GM21786 (cell line): Measurements from ENCODE around the gene HOXD3.

ENCODE experiments used
- ATAC-seq: cut with Tn5 transposase; IDR thresholded peaks from one replicate; pipeline ENCODE4 v1.9.1; 2021; ENCODE audit not compliant: unreplicated experiment

HOXD3 gene

DNA sequence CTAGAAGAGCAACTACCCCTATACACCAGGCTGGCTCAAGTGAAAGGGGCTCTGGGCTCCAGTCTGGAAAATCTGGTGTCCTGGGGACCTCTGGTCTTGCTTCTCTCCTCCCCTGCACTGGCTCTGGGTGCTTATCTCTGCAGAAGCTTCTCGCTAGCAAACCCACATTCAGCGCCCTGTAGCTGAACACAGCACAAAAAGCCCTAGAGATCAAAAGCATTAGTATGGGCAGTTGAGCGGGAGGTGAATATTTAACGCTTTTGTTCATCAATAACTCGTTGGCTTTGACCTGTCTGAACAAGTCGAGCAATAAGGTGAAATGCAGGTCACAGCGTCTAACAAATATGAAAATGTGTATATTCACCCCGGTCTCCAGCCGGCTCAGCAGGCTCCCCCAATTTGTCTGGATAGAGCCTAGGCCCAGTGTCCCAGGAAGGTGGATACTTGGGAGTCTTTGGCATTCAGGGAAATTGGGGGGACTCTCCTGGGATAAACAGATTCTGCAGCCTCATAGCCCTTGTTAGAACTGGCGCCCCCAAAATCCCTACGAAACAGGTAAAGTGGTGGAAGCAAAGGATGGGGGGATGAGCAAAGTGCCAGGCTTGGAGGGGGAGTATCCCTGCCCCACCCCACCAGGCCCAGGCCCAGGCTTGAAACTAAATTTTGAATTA is 8.2 kb upstream of the HOXD3 start:
- ATAC-seq: no peak

DNA sequence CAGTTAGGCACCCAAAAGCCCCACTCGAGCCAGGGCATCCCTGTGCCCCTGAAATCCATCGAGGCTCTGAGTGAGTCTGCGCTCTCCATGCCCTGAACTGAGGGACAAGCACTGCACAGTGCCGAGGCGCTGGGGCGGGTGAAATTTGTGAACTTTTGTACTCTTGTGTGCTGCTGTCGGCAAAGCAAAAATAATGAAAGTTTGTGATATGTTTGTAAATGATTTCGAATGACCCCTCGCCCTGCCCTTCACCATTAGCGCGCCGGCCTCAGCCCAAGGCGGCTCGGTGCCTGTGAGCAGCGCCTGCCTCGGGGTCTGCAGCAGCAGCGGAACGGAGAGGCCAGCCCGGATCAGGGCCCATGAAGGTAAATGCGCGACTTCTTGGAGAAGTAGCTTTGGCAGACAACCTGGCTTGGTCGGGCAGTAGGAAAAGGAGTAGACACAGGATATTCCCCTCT is 7.6 kb upstream of the HOXD3 start:
- ATAC-seq: no peak

DNA sequence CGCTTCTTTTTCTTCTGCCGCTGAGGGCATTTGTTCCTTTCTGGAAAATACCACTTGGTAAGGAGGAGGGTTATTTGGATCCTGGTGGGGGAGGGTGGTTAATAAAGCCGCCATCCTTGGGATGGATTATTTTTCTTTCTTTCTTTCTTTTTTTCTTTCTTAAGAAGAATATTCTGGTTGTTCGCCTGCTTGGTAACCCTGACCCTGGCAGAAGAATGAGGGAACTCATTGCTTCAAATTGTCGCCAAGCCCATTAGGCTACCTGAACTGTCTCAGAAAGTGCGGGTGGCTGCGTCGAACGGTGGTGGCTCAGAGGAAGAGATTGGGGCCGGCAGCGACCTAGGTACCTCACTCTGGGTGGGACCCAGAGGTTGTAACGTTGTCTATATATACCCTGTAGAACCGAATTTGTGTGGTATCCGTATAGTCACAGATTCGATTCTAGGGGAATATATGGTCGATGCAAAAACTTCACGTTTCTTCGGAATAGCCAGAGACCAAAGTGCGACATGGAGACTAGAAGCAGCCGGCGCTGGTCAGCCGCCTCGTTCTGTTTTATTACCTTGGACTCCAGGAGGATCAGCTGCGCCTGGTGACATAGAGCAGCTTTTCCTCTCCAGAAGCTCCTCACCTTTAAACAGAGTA is 7.0 kb upstream of the HOXD3 start:
- ATAC-seq: no peak

DNA sequence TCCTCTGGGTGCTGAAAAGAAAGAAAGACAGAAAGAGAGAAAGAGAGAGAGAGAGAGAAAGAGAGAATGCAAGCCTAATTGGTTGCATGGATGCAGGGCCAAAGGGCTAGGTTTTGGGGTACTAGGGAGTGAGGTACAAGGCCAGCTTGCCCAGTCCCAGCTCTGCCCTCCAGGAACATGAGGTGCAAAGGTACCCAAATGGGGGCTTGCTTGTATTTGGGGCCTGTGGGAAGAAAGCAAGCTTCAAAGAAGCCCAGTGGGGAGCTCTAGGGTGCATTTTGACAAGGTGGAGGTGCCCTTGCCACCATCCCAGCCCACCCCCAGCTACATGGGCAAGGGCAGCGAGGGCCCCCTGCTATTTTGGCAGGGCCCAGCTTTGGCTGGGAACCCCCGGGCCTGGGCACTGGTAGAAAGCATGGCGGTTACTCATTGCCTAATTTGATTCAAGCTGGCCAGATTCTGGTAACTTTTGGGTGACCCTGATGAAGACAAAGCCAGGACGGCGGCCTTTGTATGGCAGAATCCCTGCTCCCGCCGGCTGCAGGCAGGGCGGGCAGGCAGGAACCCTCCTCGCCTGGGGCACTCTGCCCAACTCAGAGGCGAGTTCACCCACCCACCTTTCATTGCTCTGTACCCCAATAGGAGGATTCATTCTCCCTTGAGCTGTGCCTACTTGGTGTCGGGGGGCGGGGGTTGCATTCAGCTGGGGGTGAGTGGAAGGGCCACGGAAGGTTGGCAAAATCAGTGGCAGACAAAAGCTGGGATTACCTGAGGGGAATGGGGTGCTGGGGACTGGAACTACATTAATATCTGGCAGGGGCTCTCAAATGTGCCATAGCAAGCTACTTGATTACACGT is 6.3 kb upstream of the HOXD3 start:
- ATAC-seq: no peak

DNA sequence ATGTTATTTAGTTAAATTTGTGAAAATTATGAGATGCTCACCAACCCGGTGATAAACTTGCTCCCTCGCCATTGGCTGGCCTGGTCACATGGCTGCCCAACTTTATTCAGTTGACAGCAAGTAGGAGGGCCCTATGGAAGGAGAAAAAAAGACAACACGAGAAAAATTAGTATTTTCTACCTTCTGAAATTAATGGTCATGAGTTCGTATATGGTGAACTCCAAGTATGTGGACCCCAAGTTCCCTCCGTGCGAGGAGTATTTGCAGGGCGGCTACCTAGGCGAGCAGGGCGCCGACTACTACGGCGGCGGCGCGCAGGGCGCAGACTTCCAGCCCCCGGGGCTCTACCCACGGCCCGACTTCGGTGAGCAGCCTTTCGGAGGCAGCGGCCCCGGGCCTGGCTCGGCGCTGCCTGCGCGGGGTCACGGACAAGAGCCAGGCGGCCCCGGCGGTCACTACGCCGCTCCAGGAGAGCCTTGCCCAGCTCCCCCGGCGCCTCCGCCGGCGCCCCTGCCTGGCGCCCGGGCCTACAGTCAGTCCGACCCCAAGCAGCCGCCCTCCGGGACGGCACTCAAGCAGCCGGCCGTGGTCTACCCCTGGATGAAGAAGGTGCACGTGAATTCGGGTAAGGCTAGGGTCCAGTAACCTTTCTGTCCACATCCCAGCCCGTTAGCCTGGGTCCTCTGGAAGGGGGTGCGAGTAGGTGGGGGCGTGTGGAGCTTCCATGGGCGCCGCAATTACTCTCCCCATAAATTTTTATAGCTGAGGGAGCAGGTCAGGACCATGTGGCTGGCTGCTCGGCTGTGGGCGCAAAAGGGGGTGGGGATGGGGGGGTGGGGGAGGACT is 5.4 kb upstream of the HOXD3 start, which contains the start of gene HOXD4:
Gene HOXD4 (plus strand): TSS at position 109 of the 846 bp plus-strand sequence. CDS start 84 bp downstream, at position 193.
- ATAC-seq: no peak

DNA sequence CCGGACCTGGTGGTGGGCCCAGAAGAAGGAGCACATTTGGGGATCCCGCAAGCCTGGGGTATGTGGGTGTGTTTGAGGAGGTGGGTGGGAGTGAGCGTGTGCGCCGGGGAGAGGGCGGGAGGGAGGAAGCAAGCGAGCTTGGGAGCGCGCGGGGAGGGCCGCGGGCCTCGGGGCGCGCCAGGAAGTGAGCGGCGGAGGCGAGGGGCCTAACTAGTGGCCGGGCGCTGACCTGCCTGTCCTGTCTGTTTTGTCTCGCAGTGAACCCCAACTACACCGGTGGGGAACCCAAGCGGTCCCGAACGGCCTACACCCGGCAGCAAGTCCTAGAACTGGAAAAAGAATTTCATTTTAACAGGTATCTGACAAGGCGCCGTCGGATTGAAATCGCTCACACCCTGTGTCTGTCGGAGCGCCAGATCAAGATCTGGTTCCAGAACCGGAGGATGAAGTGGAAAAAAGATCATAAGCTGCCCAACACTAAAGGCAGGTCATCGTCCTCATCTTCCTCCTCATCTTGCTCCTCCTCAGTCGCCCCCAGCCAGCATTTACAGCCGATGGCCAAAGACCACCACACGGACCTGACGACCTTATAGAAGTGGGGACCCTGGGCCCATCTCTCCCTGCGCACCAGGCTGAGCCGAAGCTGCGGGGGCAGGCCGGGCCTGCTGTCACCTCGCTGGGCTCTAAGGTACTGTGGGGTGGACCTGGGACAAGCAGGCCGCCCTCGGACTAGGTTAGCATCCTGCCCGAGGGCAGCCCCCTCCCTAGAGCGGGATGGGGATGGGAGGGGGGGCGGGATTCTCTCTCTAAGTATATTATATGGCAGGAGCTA is 4.5 kb upstream of the HOXD3 start:
- no peak for ATAC-seq

DNA sequence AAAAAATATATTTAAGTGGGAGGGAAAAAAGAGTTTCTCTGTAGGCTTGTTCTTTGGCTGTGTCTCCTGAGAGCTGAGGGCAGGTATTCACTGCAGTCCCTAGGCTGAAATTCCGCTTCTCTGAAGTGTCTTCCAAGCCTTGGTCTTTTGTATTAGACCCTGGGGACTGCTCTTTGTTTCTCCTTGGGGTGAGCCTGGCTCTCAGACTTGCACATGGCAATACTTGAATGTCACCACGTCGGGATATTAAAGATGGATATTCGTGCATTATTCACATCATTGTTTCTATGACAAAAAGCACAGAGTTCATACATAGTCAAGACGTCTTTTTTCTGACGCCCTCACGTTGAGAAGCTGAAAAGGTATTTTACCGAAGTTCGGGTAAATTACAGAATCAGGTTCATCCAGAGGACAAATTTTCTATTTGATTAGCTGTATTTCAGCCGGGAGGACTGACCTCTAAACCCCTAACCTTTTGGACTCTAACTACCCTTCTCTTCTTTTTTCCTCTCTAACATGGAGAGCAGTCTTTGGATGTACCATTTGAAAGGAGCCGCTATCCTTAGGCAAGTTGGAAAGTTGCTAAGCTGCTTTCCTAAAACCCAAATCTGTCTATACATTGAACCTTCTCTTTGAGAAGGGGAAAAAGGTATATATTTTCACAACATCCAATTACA is 2.4 kb upstream of the HOXD3 start:
- no peak for ATAC-seq

DNA sequence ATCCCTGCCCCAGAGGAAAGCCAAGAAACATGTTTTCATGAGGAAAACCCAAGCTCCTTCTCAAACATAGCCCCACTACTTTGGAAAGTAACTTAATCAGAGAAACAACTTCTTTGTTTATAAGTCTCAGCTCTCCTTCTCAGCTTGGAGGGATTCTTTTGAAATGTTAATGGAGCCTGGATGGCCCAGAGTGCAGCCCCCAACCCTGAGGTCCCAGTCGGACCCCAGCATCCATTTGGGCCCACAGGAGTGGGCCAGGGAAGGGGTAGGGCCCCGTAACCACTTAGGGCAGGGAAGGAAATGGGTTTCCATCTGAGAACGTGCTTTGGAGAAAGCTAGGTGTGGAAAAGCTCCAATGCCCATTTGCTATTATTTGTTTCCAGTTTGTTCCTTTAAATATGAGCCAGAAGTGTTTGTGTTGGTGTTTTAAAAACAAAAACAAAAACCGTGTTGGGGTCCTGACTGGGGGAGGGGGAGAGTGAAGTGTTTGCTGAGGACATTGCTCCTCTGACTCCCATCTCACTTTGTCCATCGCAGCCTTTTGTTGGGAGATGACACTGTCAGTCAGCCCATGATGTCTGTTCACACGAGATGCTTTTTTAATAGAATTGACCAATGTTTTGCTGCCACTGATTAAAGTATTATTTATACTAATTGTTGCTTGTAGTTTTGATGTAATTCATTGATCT is 1.6 kb upstream of the HOXD3 start:
- ATAC-seq: no peak

DNA sequence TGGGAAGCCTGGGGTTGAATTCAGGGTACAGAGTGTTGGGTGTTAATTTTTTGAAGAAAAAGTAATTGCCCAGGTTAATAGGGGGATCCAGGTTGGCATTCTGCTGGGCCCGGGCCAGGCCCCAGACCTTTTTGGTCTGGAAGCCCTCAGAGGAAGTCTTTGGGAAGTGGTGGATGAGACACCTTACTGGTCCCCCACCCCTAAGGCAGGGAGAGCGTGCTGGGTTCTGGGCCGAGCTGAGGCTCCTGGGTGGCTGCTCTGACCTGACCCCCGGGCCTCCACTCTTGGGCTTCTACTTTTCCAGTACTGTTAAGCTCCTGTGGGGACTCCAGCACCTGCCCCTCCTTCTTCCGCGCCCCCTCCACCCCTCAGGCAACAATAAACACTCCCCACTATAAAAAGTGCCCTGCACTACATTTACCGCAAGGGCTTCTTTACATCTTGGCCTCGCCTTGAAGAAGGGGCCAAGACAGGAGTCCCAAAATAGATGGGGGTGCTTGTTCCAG is 753 bp upstream of the HOXD3 start:
- ATAC-seq: no peak

DNA sequence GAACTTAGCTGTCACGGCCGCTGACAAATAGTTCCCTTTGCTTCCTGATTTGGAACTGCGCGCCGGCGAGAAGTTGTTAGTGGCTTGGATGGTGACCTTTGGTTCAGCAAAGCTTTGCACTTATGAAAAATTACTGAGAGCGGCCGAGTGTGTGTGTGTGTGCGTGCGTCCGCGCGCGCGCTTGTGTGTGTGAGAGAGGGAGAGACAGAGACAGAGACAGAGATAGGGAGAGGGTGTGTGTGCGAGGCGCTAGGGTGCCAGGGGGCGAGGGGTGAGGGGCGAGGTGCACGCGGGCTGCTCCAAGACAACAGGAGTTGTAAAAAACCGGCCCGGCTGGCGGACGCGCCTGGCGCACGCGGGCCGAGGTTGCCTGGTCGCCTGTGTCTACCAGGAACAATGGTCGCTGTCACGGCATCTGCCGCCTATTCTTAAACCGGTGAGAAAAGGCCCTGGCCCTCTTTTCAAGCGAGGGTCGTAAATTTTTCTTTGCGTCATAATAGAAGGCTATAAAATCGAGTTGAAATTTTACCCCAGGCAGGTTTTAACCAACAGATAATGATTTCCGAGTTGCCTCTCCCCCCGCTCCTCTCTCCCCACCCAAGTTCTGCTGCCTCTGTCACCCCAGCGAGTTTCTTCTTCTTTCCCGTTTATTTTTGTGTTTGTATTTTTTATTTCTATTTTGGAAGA is 535 bp downstream of the HOXD3 start:
- no peak for ATAC-seq

DNA sequence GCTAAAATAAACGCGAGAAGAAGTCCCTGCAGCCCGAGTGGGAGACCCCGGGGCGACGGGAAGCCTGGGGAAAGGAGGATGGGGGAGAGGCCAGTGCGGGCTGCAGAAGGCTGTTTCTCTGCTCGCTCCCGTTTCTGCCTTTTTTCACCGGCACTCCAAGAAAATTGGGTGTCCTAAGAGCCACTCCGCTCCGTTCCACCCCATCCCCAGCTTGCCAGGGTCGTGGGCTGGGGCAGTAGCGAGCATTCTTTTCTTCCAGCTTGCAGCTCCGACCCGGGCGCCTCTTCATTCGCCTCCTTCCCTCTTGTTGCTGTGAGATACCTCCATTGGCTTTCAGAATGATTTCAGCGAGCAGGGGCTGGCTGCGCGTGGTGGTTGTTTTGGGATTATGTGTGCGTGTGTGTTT is 1.1 kb downstream of the HOXD3 start:
- ATAC-seq: no peak

DNA sequence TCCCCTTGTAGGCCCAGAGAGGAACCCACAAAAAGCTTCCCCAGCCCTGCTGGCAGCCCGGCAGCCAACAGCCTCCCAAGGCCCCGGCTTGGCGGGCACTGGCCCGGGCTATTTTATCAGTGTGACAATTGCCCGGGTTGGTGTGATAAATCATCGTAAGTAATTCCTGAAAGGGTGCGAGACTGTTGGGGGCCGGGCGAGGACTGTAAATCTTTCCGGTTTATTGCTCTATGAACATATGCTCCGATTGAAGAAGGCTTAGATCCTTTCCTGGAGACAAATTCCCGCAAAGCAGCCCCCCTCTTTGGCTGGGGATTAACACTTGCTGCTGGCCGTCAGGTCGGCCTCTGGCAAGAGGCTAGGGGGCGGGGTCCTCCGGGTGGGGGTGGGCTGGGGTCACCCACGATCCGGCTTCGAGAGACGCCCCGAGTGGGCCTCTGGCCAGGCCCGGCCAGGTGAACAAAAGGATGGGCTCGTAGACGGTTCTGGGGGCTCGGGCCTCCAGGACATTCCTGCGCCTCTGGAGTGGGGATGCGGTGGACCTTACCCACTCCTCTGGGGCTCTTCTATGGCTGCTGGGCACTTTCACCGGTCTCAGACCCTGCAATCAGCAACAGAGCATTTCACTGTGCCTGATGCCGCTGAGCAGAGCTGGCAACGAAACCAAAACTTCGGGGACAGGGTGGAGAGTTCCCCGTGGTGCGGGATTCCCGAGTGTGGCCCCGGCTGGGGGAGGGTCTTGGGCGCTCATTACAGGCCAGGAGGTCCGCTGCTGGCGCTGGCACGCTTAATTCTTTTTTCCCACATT is 2.0 kb downstream of the HOXD3 start:
- ATAC-seq: no peak

DNA sequence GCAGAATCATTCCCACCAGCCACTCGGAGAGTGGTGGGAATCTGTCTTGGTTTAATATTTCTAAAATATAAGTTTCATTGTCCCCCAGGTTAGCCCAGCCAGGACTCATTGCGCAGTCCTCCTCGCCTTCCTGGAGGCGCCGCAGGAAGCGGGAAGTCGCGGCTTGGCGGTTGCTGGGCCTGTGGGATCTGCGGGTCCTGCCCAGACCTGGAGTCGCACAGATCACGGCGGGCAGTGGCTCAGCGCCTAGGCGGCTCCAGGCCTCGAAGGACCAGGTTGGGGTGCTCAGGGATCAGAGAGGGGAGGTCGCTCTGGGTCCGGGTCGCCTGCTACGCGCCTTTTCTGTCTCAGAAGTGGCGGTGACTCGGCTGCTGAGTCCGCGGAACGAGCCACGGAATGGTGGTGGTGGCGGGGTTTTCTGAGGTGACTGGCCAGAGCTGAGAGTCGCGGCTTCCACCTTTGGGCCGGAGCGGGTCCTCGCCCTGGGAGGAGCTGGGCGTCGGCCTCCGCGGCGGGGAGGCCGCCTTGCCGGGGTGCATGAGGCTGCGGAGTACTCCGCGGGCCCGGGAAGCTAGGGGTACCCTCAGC is 2.6 kb downstream of the HOXD3 start:
- ATAC-seq: no peak

DNA sequence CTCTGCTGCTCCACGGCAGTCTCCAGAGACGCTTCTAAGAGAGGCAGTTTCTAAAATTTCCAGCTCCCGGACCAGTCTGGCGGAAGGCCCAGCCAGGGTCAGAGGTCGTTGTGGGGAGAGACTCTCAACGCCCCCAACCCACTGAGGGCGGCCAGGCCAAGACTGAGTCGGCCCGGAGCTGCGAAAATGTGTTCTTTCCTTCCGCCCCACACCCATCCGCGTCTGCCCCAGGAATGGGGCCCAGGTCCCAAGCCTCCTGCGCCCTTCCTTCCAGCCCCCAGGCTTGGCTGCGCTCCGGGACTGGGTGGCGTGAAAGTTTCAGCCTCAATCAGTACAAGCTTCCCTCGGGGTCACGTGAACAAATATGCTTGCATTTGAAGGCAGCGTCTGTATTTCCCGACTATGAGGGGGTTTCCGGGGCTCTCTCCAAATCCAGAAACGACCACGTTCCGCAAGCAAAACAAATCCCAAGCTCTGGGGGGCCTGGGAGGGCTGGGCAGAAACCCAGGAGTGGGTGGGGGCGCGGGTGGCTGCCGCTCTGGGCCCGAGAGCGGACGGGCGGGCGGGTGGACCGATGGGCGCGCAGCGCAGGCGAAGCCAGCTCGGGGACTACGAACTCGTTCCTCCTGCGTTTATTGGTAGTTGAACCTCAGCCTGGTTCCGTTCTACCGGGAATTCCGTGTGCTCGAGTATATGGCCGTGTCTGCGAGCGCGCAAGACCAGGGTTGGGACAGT is 3.3 kb downstream of the HOXD3 start:
- ATAC-seq: no peak

DNA sequence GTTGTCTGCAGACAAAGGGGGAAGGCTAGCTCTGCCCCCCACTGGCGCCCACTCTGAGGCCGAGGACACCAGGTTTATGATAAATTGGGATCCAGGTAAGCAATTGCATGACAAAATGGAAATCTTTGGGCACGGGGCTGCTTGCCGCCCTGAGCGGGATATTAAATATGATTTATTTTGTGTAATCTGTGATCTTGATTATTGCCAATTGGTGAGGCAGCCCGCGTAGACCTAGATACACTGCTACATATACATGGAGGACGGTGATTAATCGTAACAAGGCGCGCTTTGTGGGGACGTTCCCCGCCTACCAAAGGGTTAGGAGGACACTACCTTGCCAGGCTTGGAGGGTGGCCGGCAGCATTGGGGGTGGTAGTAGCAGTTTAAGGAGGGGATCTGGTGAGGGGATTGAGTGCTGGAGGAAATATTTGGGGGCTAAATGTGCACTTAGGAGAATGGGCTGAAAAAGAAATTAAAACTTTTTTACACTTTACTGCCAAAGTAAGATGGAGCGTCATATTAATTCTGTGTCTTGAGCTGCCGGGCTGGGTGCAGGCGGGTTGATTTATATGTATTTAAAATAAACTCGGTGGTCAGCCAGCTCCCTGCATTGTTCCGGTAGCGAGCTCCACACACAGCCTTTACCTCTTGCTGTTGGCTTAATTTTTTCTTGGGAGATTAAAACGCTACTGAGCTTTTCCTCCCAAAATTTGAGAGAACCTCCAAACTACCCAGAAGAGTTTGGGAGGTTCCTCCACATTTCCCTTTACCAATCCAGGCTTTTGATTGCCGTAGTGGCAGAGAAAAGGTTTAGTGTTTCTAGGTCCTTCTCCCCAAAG is 4.1 kb downstream of the HOXD3 start:
- no peak for ATAC-seq
